ENCODE results near the gene HAVCR1.

Gene HAVCR1

DNA sequence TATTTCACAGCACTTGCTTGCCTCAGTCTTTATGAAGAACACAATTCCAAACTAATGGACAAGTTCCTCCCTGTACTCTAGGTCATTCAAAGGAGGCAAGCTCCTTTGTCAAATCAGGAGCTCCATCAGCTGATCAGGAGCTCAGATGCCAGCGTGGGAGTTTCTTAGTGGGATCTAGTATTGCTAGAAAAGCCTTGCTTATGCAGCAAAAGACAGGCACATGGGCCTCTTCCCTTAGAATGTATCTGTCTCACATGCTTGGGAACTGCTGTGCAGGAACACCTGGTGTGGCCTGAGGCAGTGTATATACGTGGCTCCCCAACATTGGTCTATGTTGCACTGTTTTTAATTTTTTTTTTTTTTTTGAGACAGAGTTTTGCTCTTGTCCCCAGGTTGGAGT, 21.4 kb upstream of the HAVCR1 start:
- Histone ChIP-seq H3K4me3 (ENCODE audit: low read depth, low read length) (no peak overlapping the region), H3K4me1 (ENCODE audit: control insufficient read depth, insufficient read depth, low read length) (peaks cover 2% of the 10 kb centered on the region; the same call in 1 of the 2 replicates), H3K27ac (ENCODE audit: extremely low read depth, low read depth, low read length) (no peak overlapping the region), H3K9me3 (ENCODE audit: control insufficient read depth, insufficient read depth, low read depth, low read length) (no peaks in the 10 kb centered on the region), H3K36me3 (ENCODE audit: control insufficient read depth in 2 of 2, insufficient read depth in 1 of 2, low read length in 2 of 2) (no peaks in the 10 kb centered on the region)
- ChIA-PET CTCF (no interaction called here), POLR2A (no interaction called here)
- TF ChIP-seq REPIN1 (tag by site-specific recombination; IDR thresholded peaks at IDR 0.05; ENCODE audit: low read depth) = no peak
- TF ChIP-seq, protein P1, sequence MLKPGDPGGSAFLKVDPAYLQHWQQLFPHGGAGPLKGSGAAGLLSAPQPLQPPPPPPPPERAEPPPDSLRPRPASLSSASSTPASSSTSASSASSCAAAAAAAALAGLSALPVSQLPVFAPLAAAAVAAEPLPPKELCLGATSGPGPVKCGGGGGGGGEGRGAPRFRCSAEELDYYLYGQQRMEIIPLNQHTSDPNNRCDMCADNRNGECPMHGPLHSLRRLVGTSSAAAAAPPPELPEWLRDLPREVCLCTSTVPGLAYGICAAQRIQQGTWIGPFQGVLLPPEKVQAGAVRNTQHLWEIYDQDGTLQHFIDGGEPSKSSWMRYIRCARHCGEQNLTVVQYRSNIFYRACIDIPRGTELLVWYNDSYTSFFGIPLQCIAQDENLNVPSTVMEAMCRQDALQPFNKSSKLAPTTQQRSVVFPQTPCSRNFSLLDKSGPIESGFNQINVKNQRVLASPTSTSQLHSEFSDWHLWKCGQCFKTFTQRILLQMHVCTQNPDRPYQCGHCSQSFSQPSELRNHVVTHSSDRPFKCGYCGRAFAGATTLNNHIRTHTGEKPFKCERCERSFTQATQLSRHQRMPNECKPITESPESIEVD (tag by site-specific recombination; IDR thresholded peaks at IDR 0.05) = no peak
- TF ChIP-seq GLI2 (tag by site-specific recombination; IDR thresholded peaks at IDR 0.05; ENCODE audit: borderline replicate concordance, low read depth) = no peak
- TF ChIP-seq, protein P2, sequence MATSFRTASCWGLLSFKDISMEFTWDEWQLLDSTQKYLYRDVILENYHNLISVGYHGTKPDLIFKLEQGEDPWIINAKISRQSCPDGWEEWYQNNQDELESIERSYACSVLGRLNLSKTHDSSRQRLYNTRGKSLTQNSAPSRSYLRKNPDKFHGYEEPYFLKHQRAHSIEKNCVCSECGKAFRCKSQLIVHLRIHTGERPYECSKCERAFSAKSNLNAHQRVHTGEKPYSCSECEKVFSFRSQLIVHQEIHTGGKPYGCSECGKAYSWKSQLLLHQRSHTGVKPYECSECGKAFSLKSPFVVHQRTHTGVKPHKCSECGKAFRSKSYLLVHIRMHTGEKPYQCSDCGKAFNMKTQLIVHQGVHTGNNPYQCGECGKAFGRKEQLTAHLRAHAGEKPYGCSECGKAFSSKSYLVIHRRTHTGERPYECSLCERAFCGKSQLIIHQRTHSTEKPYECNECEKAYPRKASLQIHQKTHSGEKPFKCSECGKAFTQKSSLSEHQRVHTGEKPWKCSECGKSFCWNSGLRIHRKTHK (tag by site-specific recombination; IDR thresholded peaks at IDR 0.05) = no peak
- no peak for TF ChIP-seq ZSCAN23 (tag by site-specific recombination; IDR thresholded peaks at IDR 0.05)
- TF ChIP-seq, protein P3, sequence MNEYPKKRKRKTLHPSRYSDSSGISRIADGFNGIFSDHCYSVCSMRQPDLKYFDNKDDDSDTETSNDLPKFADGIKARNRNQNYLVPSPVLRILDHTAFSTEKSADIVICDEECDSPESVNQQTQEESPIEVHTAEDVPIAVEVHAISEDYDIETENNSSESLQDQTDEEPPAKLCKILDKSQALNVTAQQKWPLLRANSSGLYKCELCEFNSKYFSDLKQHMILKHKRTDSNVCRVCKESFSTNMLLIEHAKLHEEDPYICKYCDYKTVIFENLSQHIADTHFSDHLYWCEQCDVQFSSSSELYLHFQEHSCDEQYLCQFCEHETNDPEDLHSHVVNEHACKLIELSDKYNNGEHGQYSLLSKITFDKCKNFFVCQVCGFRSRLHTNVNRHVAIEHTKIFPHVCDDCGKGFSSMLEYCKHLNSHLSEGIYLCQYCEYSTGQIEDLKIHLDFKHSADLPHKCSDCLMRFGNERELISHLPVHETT (tag by site-specific recombination; IDR thresholded peaks at IDR 0.05) = no peak
- TF ChIP-seq ZNF23 (tag by site-specific recombination; IDR thresholded peaks at IDR 0.05; ENCODE audit: borderline replicate concordance) = no peak
- TF ChIP-seq ZNF274 (IDR thresholded peaks at IDR 0.05; ENCODE audit: low read length) = no peak
- TF ChIP-seq ZNF274 (tag by site-specific recombination; IDR thresholded peaks at IDR 0.05; ENCODE audit: borderline replicate concordance) = no peak
- TF ChIP-seq SETDB1 (IDR thresholded peaks at IDR 0.05; ENCODE audit: insufficient read length, low read length) = no peak
- TF ChIP-seq, protein P4, sequence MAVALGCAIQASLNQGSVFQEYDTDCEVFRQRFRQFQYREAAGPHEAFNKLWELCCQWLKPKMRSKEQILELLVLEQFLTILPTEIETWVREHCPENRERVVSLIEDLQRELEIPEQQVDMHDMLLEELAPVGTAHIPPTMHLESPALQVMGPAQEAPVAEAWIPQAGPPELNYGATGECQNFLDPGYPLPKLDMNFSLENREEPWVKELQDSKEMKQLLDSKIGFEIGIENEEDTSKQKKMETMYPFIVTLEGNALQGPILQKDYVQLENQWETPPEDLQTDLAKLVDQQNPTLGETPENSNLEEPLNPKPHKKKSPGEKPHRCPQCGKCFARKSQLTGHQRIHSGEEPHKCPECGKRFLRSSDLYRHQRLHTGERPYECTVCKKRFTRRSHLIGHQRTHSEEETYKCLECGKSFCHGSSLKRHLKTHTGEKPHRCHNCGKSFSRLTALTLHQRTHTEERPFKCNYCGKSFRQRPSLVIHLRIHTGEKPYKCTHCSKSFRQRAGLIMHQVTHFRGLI (tag by site-specific recombination; IDR thresholded peaks at IDR 0.05) = no peak
- TF ChIP-seq ZNF792 (tag by site-specific recombination; IDR thresholded peaks at IDR 0.05) = no peak

DNA sequence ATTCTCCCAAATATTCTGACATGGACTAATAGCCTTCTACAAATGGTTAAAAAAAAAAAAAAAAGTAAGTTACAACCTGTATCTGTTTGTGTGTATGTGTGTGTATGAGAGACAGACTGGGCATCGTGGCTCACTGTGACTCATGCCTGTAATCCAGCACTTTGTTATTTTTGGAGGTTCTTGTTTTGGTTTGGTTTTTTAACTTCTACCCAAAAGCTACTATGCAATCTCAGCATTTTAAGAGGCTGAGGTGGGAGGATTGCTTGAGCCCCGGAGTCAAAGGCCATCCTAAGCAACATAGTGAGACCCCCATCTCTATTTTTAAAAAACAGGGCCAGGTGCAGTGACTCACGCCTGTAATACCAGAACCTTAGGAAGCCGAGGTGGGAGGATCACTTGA, 17.6 kb upstream of the HAVCR1 start:
- Histone ChIP-seq H3K4me3 (ENCODE audit: low read depth, low read length) (no peak overlapping the region), H3K9me3 (ENCODE audit: control insufficient read depth, insufficient read depth, low read depth, low read length) (no peaks in the 10 kb centered on the region), H3K36me3 (ENCODE audit: control insufficient read depth in 2 of 2, insufficient read depth in 1 of 2, low read length in 2 of 2) (no peaks in the 10 kb centered on the region), H3K27ac (ENCODE audit: extremely low read depth, low read depth, low read length) (no peak overlapping the region), H3K4me1 (ENCODE audit: control insufficient read depth, insufficient read depth, low read length) (peaks cover 2% of the 10 kb centered on the region; the same call in 1 of the 2 replicates)
- TF ChIP-seq, protein P5, sequence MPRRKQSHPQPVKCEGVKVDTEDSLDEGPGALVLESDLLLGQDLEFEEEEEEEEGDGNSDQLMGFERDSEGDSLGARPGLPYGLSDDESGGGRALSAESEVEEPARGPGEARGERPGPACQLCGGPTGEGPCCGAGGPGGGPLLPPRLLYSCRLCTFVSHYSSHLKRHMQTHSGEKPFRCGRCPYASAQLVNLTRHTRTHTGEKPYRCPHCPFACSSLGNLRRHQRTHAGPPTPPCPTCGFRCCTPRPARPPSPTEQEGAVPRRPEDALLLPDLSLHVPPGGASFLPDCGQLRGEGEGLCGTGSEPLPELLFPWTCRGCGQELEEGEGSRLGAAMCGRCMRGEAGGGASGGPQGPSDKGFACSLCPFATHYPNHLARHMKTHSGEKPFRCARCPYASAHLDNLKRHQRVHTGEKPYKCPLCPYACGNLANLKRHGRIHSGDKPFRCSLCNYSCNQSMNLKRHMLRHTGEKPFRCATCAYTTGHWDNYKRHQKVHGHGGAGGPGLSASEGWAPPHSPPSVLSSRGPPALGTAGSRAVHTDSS (tag by site-specific recombination; IDR thresholded peaks at IDR 0.05) = no peak
- TF ChIP-seq ZNF830 (tag by site-specific recombination; IDR thresholded peaks at IDR 0.05; ENCODE audit: low read depth) (no peak), ZNF133 (tag by site-specific recombination; IDR thresholded peaks at IDR 0.05) (no peak), ZNF776 (tag by site-specific recombination; IDR thresholded peaks at IDR 0.05; ENCODE audit: borderline replicate concordance) (no peak), ZNF521 (tag by site-specific recombination; IDR thresholded peaks at IDR 0.05) (no peak)
- ChIA-PET CTCF (interaction anchor here (0.5 to 0.7 kb wide), 3 partner anchors 10 to 289 kb away, joined by 3 to 5 read pairs (median 3); no protein-coding TSS in a partner anchor), POLR2A (interaction anchor here (0.6 kb wide), 1 partner anchor 58 kb away, joined by 3 read pairs; no protein-coding TSS in a partner anchor)
